GM21737 (cell line): Measurements from ENCODE around the gene YARS1.
A peak's percentile ranks its signal among the peaks of the same experiment; 100 is the strongest.

Experiments
- ATAC-seq: cut with Tn5 transposase; IDR thresholded peaks from one replicate; pipeline ENCODE4 v1.9.1; 2021; ENCODE audit warnings: mild to moderate bottlenecking, moderate library complexity; ENCODE audit not compliant: unreplicated experiment

Gene YARS1

DNA sequence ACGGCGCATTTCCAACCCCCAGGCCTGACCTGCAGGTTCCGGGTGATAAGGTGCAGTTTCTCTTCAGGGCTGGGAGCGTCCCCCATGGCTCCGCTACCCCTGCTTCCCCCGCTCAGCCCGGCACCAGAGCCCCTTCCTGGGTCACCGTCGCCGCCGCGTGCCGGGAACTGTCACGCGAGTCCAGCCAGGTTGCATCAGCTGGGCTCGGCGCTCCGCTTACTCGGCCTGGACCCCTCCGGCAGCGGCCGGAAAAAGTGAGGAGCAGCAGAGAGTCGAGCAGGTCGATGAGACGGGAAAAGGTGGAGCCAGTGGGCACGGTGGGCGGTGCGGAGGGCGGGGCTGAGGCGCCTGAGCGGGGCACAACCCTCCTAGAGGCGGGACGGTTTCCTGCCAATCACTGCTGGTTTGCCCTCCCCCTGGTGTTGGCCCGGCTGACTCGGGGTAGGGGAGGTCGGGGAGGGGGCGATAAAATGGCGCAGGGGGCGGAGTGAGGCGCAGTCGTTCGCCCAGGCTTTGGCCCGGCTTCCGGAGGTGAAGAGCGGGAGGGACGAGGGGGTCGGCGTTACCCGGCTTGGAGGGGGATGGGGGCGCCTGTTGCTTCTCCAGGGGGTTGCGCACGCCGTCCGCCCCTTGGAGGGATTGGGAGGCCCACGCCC is at the start of gene YARS1, which contains the start of gene S100PBP:
TSS of gene YARS1 (minus strand) at position 200 of the 656 bp plus-strand sequence. CDS start at position 86, 114 bp downstream.
TSS of gene S100PBP (plus strand) at position 495 of the 656 bp plus-strand sequence. CDS start 8,447 bp downstream, outside the sequence.
- ATAC-seq = peak; percentile 83

DNA sequence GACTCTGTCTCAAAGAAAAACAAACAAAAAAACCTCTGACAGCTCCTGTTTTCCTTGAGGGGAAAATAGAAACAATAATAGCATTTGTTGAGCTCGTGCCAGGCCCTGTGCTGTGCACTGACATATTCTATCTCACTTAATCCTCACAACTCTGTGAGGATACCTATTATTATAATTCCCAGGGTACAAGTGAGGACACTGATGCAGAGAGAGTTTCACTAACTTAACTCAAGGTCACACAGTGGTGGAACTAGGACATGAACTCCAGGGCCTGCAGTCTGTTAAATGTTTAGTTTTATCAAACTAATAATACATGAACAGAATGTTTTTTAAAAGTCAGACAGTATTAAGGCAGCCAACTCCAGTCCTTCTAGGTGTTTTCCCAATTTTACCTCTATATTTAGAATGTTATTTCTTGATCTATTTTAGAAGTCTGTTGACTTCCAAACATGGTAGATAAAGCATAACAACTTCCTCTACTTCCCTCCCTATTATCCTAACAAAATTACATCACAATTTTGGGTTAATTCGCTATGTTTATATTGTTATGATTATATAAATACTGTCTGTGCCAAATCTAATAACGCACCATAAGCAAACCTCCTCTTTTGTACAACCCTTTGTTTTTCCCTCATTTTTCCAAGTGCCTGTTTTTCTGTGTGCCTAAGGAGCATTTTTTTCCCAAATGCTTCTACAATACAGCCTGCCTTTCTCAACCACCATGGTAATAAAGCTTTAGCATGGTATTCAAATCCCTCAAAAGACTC is 48.7 kb upstream of the YARS1 start:
- ATAC-seq = no peak

DNA sequence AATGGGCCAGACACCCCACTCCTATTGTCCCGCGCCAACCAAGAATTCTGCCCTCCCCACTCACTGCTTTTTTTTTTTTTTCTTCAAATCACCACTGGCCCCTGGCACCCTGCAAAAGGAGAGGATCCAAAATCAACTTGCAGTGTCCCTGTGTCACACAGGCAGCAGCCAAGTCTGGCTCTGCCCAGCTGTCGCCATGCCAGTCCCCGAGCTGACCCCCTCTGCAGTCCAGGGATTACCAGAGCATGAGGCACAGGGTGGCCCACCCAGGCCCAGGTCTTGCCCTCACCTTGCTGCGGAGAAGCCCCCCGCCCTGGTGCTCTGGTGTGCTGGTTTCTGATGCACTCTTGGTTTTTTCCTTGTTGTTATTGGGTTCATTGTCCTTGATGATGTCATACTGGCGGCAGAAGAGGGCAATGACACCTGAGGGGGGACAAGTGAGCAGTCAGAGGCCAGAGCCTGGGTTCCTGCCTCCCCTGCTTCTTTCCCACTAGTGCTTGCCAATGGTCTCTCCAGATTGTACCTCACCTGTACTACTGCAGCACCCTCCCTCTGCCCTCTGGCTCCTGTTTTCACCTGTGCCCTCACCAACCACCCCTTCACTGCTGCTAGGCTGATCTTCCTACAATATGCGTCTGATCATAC is 47.3 kb upstream of the YARS1 start:
- ATAC-seq = no peak

DNA sequence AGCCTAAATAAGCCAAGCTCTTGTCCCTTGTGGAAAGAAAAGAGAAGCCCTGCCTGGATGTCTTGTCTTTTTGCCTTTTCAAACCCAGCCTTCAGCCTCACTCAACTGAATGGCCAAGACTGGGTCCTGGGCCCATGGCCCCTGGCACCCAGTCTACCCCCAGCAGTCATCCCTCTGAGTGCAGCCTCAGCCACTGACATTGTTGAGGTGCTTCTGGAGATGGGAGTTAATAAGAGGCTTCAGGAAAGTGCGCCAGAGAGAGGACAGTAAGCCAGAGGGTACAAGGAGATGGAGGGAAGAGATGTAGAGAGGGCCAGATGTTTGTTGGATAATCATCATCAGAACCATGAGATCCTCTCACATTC is 46.7 kb upstream of the YARS1 start:
- no peak for ATAC-seq

DNA sequence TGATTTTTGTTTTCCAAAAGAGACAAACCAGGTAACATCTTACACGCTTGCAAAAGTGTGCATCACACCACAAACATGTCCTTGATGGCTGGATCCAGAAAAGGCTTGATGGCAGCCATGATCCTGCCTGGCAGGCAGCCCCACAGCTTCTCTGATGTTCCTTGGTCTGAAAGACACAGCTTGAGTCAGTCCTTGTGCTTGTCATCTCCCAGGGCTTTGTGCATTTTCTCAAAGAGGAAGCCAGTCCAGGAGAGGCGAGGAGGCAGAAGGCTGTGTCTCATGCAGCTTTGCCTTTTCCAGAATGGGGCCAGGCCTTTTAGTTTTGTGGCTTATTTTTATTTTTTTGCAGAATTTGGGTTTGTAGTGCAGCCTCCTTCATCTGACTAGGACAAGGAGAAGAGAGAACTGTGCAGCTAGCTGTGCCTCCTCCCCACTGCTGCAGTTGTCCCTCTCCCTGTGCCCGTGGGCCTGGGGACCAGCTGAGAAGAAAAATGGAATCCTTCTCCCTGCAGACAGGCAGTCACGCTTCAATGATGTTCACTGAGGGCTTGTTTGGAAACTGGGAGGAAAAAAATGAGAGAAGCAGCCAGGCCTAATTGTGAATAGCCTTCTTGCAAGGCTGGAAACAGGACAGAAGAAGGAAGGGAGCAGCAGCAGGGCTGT is 46.2 kb upstream of the YARS1 start:
- ATAC-seq = no peak

DNA sequence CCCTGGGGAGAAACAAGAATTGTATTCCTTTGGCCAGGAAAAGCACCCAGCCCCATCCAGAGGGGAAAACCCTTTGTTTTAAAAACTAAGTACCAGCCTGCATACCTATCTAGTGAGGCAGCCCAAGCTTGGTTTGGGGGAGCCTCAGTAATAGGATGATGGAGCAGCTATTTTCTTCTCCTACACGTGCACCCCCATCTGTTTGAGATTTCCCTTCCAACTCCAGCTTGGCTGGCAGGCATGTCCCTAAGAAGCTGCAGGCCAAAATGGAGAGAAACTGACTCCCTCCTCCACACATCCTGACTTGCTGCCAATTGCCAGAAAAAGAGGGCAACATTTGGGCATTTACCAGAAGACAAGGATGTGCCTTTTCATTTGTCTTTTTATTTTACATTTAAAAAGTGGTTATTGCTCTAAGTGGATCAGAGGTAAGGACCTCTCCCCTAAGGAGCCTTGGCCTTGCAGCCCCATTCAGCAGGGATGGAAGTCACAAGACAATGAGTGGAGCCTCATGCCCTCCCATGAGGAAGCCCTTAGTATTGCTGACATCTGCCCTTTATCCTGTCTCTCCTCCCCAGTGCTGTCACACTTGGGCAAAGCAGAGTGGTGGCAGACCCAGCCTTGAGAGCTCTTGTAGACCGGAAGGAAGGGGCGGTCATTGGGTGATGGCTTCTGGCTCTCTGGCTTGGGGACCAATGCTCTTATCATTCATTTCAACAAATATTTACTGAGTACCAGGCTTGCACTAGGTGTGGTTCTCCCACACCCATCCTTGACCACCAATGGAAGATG is 44.9 kb upstream of the YARS1 start:
- no peak for ATAC-seq

DNA sequence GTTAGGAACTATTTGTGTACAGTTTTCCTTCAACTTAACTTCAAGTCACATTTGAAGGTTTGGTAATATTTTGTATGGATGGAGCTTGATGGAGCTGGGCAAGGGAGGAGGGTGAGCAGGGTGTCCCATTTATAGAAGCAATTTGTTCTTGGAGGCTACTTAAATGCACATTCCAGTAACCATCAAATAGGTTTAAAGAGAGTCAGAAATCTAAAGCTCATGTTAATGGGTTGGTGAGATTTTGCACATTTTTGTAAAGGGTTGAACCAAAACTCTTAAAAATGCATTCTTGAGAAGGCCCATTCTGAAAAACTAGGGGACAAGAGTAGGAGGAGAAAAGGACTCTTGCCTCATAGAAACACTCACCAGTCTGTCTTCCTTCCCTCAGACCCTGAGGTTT is 43.4 kb upstream of the YARS1 start:
- no peak for ATAC-seq

DNA sequence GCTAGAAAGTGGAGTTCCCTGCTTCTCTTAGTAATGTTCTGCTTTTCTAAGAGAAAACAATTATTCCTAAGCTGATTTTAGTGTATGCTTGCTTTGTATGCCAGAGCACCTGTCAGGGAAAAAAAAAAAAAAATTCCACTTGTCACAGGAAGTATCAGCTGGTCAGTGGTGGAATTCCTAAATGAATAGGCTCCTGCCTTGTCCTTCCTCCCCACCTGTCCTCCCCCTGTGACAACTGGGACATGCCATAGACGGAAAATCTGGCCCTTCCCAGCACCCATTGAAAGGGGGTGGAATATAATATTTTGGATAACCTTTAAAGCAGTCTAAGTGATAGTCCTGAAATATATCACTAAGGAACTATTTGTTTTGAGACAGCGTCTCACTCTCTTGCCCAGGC is 42.8 kb upstream of the YARS1 start:
- no peak for ATAC-seq

DNA sequence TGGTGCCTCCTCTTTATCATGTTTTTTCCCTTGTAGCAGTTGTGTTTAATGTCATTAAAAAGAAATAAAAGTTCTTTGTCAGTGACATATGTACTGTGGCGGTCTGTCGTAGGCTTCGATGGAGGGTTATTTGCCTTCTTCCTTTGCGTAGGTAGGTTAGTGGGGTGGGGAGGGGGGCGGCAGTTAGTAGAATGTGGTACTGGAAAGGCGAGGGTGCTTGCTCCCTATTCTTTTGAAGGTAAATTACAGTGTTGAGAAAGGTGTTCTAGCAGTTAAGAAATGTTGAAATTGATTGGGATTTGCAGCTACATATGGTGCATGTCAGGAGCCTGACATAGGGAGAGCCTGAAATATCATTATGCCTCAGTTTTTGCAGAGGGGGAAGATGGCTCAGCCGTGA is 41.6 kb upstream of the YARS1 start:
- ATAC-seq = no peak

DNA sequence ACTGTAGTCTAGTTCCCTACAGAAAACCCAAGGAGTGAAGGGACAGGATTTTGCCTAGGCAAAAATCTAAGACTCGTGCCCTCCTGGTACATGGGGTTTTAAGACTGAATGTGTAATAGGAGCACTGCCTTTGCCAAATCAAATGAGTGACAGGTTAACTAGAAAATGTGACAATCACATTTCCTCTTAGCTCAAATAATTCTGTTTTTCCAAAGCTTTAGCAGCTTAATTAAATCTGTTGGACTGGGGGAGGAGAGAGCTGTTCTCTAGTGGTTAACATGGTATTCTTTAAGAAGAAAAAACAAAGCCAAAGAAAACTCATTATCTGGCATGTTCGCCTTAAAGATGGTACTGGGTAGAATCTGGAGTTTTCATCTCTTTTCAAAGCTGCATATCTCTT is 41.0 kb upstream of the YARS1 start:
- no peak for ATAC-seq

DNA sequence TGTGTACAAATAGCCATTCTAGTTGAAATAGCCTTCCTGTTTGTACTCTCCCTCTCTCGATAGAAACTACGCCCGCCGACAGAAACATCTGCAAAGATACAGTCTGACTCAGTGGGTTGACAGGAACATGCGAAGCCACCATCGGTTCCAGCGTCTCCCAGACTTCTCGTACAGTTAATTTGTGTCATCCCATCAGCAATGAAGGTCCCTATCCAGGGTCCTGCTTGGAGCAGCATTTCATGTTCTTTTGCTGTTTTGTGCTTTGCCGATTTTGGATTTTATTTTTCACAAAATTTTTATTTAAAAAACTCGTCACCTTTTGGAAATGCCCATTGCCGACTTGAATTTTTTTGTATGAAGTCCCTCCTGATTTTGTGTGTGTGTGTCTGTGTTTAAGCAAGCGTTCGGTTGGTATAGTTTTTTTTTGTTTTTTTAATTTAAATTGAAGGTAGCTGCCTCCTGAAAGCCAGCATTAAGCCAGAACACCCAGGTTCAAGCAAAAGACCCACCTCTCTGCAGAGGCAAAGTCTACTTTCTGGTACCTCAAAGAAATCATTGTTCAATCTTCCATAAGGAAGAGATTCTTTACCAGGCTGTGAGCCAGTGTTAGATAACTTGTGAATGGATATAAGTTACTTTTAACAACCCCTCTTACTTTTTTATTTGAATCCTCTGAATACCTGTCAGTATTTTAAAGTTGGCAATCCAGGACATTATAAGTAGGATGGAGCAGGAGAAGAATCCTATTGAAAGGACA is 38.9 kb upstream of the YARS1 start:
- no peak for ATAC-seq

DNA sequence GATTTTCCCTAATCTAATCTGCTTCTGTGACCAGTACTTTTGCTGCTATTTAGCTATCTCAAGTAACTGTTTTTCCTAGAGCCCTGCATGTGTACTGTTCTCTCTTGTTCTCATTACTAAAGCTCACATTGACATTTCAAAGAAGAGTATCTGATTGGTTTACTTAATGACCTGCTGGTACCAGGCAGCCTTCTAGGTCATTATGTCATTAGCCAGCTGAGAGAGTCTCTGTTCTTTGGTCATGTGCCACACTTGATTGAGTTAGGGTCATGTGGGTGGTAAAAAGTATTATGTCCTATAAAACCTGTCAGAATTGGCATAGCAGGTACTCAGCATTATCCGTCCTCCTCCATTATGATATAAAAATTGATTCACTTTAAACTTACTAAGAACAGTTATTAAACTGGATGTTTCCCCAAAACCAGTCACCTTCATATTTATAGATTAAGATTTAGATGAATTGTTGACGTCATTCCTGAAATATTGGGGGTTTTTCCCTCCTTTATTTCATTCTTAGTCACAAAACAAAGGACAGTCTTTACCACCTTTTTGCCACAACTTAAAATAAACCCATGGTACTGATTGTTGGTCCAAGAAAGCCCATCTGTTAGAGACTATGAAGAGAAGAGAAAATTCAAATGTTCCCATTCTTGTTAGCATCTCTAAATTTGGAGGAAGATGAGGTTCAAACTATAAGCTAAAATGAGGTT is 31.4 kb upstream of the YARS1 start:
- no peak for ATAC-seq

DNA sequence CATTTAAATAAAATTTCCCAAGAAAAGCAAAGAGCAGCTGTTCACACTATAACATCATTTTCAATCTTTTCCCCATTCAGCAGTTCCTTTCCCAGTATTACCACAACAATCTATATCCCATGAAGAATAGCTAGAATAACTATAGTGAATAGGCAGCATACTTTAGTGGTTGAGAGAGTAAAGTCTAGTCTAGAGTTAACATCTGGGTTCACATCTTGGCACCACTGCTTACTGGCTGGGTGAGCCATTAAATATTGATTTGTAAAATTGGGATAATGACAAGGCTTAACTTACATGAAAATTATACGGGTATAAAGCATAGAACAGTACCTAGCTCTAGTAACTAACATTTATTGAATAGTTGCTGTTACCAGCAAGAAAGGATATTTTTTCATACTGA is 14.7 kb upstream of the YARS1 start:
- ATAC-seq = no peak

DNA sequence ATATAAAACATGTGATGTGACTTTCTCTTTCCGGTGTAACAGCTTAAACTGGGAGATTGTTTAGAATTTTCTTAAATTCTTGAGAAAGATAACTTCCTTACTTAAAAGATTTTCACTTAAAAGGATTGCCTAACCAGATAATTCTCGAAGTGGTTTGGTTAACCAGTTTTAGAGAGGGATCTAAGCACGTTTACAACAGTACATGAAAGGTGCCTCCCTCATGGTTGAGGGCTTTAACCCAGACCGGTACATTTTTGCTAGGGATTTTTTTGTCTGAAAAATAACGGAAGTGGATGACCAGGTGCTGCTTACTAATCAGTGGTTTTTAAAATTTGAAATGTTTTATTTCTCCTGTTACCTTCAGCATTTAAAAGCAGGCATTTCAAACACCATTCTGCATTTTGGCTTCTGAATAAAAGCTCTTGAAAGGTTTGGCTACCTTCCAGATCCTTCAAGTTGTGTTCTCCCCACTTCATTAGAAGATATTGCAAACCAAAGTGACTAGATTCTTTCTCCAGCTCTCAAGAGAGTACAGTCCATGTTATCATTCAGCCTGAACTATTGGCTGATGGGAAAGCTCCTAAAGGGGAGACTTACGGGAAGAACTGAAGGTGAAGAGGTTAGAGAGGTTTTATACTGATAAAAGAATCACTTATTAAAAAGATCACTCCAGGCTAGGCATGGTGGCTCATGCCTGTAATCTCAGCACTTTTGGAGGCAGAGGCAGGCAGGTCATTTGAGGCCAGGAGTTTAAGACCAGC is 13.1 kb upstream of the YARS1 start:
- ATAC-seq = no peak

DNA sequence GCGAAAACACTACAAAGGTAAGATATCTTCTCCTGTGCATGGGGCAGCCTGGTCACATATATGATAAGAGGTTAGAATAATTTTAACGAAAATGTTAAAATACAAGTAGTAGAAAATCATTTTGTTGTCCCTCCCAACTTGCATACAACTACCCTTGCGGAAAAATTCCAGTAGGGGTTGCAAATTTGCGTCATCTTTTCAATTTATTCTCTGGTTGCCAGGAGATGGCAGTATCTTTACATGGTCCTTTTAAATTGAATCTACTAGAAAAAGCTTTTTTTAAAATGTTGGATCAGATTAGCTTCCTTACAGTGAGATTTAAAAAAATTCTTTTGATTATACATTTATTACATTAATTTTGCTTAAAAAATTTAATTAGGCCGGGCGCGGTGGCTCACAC is 11.2 kb upstream of the YARS1 start:
- ATAC-seq = no peak

DNA sequence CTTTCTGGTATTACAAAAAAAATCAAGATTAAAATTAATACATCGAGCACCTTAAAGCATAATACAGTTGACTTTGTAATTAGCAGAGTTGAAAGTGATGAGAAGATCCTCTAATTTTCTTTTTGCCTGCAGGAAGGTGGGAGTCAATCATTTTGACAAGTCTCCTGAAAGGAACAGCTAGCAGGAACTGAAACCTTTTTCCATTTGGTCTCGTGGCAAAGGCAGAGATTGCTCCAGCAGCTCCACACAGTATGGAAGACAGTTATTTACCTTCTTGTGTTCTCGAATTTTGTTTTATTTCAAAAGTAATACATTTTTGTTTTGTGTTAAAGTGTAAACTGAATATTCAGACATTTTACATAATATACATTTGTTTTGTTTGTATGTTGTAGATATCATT is 8.0 kb upstream of the YARS1 start:
- ATAC-seq = no peak

DNA sequence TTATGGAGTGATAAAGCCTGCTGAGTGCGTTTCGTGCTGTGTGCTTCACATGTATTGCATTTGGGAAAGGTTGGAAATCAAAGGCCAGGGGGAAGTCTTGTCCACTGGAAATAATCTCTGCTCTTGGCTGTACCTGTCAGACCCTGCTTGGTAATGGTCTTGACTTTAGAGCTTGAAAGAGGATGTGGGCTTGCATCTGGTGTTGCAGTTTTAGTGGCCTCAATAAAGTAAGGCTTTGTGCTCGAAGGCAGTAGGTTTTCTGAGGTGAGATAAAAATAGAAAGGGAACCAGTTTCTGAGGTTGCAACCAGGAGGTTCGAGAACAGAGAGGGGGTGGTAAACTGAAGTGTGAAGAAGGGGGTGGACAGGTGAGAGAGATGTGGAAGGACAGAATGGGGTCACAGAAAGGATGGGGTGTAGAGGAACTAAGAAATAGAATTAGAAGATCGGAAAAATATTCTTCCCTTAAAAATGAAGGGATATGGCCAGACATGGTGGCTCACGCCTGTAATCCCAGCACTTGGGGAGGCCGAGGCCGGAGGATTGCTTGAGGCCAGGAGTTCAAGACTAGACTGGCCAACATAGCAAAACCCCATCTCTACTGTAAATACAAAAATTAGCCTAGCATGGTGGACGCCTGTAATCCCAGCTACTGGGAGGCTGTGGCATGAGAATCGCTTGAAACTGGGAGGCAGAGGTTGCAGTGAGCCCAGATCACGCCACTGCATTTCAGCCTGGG is 1.8 kb upstream of the YARS1 start:
- ATAC-seq = peak; percentile 46
